GM12878 (cell line): Measurements from ENCODE around the gene SPATA18. TPM values are rescaled to one million over a fixed set of nuclear protein-coding genes. Genes with fewer than 3 reads are reported as not detected.

Experiments
- BCL11A ChIP-seq: IDR thresholded peaks from 2 replicates; pipeline ENCODE4 v1.6.1; 2011; ENCODE audit warnings: low read depth, low read length
- MYC ChIP-seq: IDR thresholded peaks from 2 replicates; pipeline ENCODE4 v1.6.1; 2011; ENCODE audit warnings: mild to moderate bottlenecking, low read length, moderate library complexity, inconsistent platforms; ENCODE audit not compliant: insufficient read depth, insufficient replicate concordance, insufficient read length, severe bottlenecking
- SRF ChIP-seq, 2 experiments: IDR thresholded peaks; 2 replicates each; pipeline ENCODE4 v1.6.1; 2011; ENCODE audit warnings: low read depth in 2 of 2, low read length in 2 of 2, mild to moderate bottlenecking in 1 of 2, moderate library complexity in 1 of 2
- ZBTB40 ChIP-seq: fragments of 450-650 bp; IDR thresholded peaks from 2 replicates; pipeline ENCODE4 v1.6.1; 2016; ENCODE audit warnings: mild to moderate bottlenecking, moderate library complexity, borderline replicate concordance
- ZNF592 ChIP-seq: fragments of 450-650 bp; IDR thresholded peaks from 2 replicates; pipeline ENCODE4 v1.6.1; 2017; ENCODE audit warnings: mild to moderate bottlenecking, moderate library complexity
- polyA plus RNA-seq, 11 experiments: library from polyadenylated mRNA; depleted of rRNA in 4 of 11; unstranded in 6 of 11; stranded (reverse) in 5 of 11; fragments of >200 nt; fragmentation: Nextera tagmentation in 4 of 11; fragmentation: Illumina TruSeq in 1 of 11; extraction: Ambion mirVana in 4 of 11; extraction: Trizol in 1 of 11; gene quantifications; 1 replicate in 1 of 11; 2 replicates in 10 of 11; pipeline versions ENCODE4 v1.2.1 to v1.2.3, GENCODE V29; 2011 to 2016; ENCODE audit warnings: inconsistent platforms in 2 of 11, missing spikeins in 2 of 11, low read depth in 1 of 11
- total RNA-seq, 4 experiments: library from RNA; depleted of rRNA in 3 of 4; stranded (reverse); fragments of >200 nt in 3 of 4; fragmentation: Illumina TruSeq in 1 of 4; extraction: Trizol in 1 of 4; gene quantifications; 2 replicates each; pipeline versions ENCODE4 v1.2.1 to v1.2.3, GENCODE V29; 2013 to 2021

SPATA18 gene
- total and polyA plus RNA-seq, 10 of the 15 experiments (the other 5 are each of a cell fraction or from before 2014, with no cell fraction given): 0.39 to 4.5 (median 1.9) TPM

DNA sequence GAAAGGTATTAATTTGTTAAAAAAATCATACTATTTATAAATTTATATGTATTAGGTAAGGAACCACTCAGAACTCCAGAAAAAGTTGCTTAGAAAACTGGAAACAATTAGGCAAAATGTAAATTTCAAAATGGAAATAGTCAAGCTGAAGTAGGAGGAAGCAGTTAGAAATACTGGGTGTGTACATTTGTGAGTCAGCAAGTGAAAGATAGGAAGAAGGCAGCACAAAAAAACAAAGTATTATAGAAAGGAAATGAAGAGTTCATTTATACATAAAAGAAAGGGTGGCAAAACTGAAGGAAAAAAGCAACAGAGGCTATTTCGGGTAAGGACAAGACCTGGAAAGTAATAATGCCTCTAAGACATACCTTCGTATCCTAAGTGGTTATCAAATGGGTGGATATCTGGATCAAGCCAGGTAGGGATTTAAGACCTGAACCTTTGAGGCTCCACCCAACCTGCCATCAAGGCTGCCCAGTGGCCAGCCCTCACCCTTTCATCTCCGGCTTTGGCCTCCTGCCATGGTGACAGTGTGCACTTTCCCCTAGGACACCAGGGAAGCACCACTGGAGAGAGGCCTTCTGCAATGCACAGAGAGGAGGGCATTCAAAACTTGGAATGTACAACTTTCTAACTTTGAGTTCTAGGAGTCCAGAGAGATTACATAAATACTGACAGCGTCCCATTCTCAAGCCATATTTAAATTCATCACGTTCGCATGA is 31.0 kb upstream of the SPATA18 start, which contains the start of gene LRRC66 (continued):
- TF ChIP-seq ZBTB40 (no peak), BCL11A (no peak), ZNF592 (no peak), MYC (no peak), SRF (IDR thresholded peaks at IDR 0.05; ENCODE audit: low read depth in 2 of 2, low read length in 2 of 2) (no peak)
